Measurements from ENCODE around the gene PCDHB13. TPM values are rescaled to one million over a fixed set of nuclear protein-coding genes. Genes with fewer than 3 reads are reported as not detected.
A peak's percentile ranks its signal among the peaks of the same experiment; 100 is the strongest.
"Not testable (repeated sequence)": the region's sequence is repeated elsewhere in the genome, so short reads cannot be mapped to it uniquely, and the experiment has no call there.

Gene PCDHB13
- total RNA-seq, 1 experiment from 2014 or later = 0.15 TPM

- DNase-seq (ENCODE audit: low spot score) = not testable (repeated sequence)
These were observed 12.1 kb upstream of the PCDHB13 start for GRCh38 chr5:141201646-141202045.

- no peak for DNase-seq (ENCODE audit: low spot score)
These were observed 5.2 kb upstream of the PCDHB13 start, which contains the start of gene PCDHB12 for GRCh38 chr5:141208478-141208877. TSS of gene PCDHB12 (plus strand) at chr5:141208719. CDS start at chr5:141208908, 189 bp downstream.

GRCh38 chr5:141210281-141210680, 3.4 kb upstream of the PCDHB13 start:
- DNase-seq (ENCODE audit: low spot score) = not testable (repeated sequence)

GRCh38 chr5:141210849-141211248, 2.9 kb upstream of the PCDHB13 start:
- DNase-seq (ENCODE audit: low spot score) = not testable (repeated sequence)

GRCh38 chr5:141214583-141214982, 864 bp downstream of the PCDHB13 start:
- not testable (repeated sequence) for DNase-seq (ENCODE audit: low spot score)

- DNase-seq (ENCODE audit: low spot score) = not testable (repeated sequence)
These were observed 1.8 kb downstream of the PCDHB13 start for GRCh38 chr5:141215504-141215903.

GRCh38 chr5:141216035-141216434, 2.3 kb downstream of the PCDHB13 start:
- not testable (repeated sequence) for DNase-seq (ENCODE audit: low spot score)

- peak; percentile 52 for DNase-seq (ENCODE audit: low spot score)
These were observed 9.5 kb downstream of the PCDHB13 start, which contains the start of gene PCDHB14 for GRCh38 chr5:141223112-141223783. TSS of gene PCDHB14 (plus strand) at chr5:141223343. CDS start at chr5:141223506, 163 bp downstream.

GRCh38 chr5:141224844-141225243, 11.1 kb downstream of the PCDHB13 start:
- DNase-seq (ENCODE audit: low spot score) = not testable (repeated sequence)

- not testable (repeated sequence) for DNase-seq (ENCODE audit: low spot score)
These were observed 11.7 kb downstream of the PCDHB13 start for GRCh38 chr5:141225421-141225820.

- no peak for DNase-seq (ENCODE audit: low spot score)
These were observed 20.5 kb downstream of the PCDHB13 start for GRCh38 chr5:141234109-141234667.

- DNase-seq (ENCODE audit: low spot score) = not testable (repeated sequence)
These were observed 22.2 kb downstream of the PCDHB13 start for GRCh38 chr5:141235922-141236321.

- DNase-seq (ENCODE audit: low spot score) = no peak
These were observed 23.0 kb downstream of the PCDHB13 start for GRCh38 chr5:141236516-141237313.

GRCh38 chr5:141241496-141241895, 27.8 kb downstream of the PCDHB13 start:
- DNase-seq (ENCODE audit: low spot score) = no peak

GRCh38 chr5:141245250-141245717, 31.6 kb downstream of the PCDHB13 start, which contains the start of gene PCDHB15:
TSS of gene PCDHB15 (plus strand) at chr5:141245395. CDS start at chr5:141245579, 184 bp downstream.
- DNase-seq (ENCODE audit: low spot score) = no peak

- not testable (repeated sequence) for DNase-seq (ENCODE audit: low spot score)
These were observed 33.3 kb downstream of the PCDHB13 start for GRCh38 chr5:141246971-141247370.

GRCh38 chr5:141247434-141247833, 33.7 kb downstream of the PCDHB13 start:
- not testable (repeated sequence) for DNase-seq (ENCODE audit: low spot score)

GRCh38 chr5:141250576-141250975, 36.9 kb downstream of the PCDHB13 start:
- DNase-seq (ENCODE audit: low spot score) = no peak

GRCh38 chr5:141258464-141258863, 44.7 kb downstream of the PCDHB13 start:
- DNase-seq (ENCODE audit: low spot score) = no peak

GRCh38 chr5:141258948-141259347, 45.2 kb downstream of the PCDHB13 start:
- DNase-seq (ENCODE audit: low spot score) = no peak

GRCh38 chr5:141260458-141261237, 46.9 kb downstream of the PCDHB13 start:
- no peak for DNase-seq (ENCODE audit: low spot score)

Data from HT-29 (cell line).